Prostate gland (tissue), 2 donors: ENCODE data around the gene KIAA1328.

Source experiments
- POLR2A ChIP-seq: fragments of 450-650 bp; IDR thresholded peaks from one replicate; pipeline ENCODE4 v1.6.1; 2016; ENCODE audit warnings: antibody characterized with exemption, mild to moderate bottlenecking
- POLR2AphosphoS5 ChIP-seq: sonication (generic); formaldehyde crosslinking; IDR thresholded peaks from one replicate; pipeline ENCODE4 v1.6.1; 2017; ENCODE audit warnings: antibody characterized with exemption
- TF ChIP-seq, protein P1 (sequence below), 4 experiments: fragments of 200-600 bp in 2 of 4; fragments of 450-650 bp in 2 of 4; sonication (generic) in 2 of 4; IDR thresholded peaks; 1 replicate in 3 of 4; 2 replicates in 1 of 4; pipeline ENCODE4 v1.5.1; 2016 to 2019; ENCODE audit warnings: antibody characterized with exemption in 4 of 4, mild to moderate bottlenecking in 2 of 4, moderate library complexity in 2 of 4

DNA sequence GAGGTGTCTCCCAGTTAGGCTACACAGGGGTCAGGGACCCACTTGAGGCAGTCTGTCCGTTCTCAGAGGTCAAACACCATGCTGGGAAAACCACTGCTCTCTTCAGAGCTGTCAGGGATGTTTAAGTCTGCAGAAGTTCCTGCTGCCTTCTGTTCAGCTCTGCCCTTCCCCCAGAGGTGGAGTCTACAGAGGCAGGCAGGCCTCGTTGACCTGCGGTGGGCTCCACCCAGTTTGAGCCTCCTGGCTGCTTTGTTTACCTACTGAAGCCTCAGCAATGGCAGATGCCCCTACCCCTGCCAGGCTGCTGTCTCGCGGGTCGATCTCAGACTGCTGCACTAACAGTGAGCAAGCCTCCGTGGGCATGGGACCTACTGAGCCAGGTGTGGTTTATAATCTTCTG, 390.3 kb downstream of the KIAA1328 start:
- TF ChIP-seq, protein P1, sequence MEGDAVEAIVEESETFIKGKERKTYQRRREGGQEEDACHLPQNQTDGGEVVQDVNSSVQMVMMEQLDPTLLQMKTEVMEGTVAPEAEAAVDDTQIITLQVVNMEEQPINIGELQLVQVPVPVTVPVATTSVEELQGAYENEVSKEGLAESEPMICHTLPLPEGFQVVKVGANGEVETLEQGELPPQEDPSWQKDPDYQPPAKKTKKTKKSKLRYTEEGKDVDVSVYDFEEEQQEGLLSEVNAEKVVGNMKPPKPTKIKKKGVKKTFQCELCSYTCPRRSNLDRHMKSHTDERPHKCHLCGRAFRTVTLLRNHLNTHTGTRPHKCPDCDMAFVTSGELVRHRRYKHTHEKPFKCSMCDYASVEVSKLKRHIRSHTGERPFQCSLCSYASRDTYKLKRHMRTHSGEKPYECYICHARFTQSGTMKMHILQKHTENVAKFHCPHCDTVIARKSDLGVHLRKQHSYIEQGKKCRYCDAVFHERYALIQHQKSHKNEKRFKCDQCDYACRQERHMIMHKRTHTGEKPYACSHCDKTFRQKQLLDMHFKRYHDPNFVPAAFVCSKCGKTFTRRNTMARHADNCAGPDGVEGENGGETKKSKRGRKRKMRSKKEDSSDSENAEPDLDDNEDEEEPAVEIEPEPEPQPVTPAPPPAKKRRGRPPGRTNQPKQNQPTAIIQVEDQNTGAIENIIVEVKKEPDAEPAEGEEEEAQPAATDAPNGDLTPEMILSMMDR (IDR thresholded peaks at IDR 0.05), result no peak
- no peak for TF ChIP-seq POLR2A
- TF ChIP-seq POLR2AphosphoS5, result no peak
